GM19035 (cell line): ENCODE data around the gene ADAMTS13.

ENCODE experiments used
- ATAC-seq: cut with Tn5 transposase; IDR thresholded peaks from one replicate; pipeline ENCODE4 v1.9.1; 2021; ENCODE audit not compliant: unreplicated experiment

Gene ADAMTS13

GRCh38 chr9:133453651-133454050 is 31.5 kb downstream of the ADAMTS13 start:
- ATAC-seq, result no peak

GRCh38 chr9:133454325-133454724 is 32.2 kb downstream of the ADAMTS13 start:
- ATAC-seq, result no peak

GRCh38 chr9:133454943-133455673 is 32.9 kb downstream of the ADAMTS13 start:
- no peak for ATAC-seq

GRCh38 chr9:133455936-133456335 is 33.8 kb downstream of the ADAMTS13 start:
- no peak for ATAC-seq

- ATAC-seq, result no peak
Observed at GRCh38 chr9:133456409-133456808, 34.2 kb downstream of the ADAMTS13 start.

- ATAC-seq, result no peak
Observed at GRCh38 chr9:133457233-133457632, 35.1 kb downstream of the ADAMTS13 start.

GRCh38 chr9:133457748-133458147 is 35.6 kb downstream of the ADAMTS13 start:
- ATAC-seq, result no peak

GRCh38 chr9:133458643-133459312 is 36.6 kb downstream of the ADAMTS13 start:
- ATAC-seq, result no peak

GRCh38 chr9:133459476-133460404 is 37.6 kb downstream of the ADAMTS13 start, which contains the start of gene CACFD1:
TSS of gene CACFD1 (plus strand) at chr9:133459978. CDS start at chr9:133460067, 89 bp downstream.
- peak; percentile 79 for ATAC-seq

GRCh38 chr9:133460405-133461175 is 38.4 kb downstream of the ADAMTS13 start:
- peak; percentile 25 for ATAC-seq

GRCh38 chr9:133461975-133462374 is 39.8 kb downstream of the ADAMTS13 start:
- ATAC-seq, result no peak

GRCh38 chr9:133463234-133463863 is 41.2 kb downstream of the ADAMTS13 start:
- no peak for ATAC-seq

GRCh38 chr9:133463864-133464615 is 41.9 kb downstream of the ADAMTS13 start:
- ATAC-seq, result no peak

GRCh38 chr9:133464638-133465037 is 42.5 kb downstream of the ADAMTS13 start:
- no peak for ATAC-seq

- ATAC-seq, result no peak
Observed at GRCh38 chr9:133465984-133466383, 43.8 kb downstream of the ADAMTS13 start.

GRCh38 chr9:133467101-133467500 is 44.9 kb downstream of the ADAMTS13 start:
- no peak for ATAC-seq

GRCh38 chr9:133468374-133468773 is 46.2 kb downstream of the ADAMTS13 start:
- no peak for ATAC-seq

GRCh38 chr9:133468777-133469421 is 46.7 kb downstream of the ADAMTS13 start:
- no peak for ATAC-seq

GRCh38 chr9:133470427-133470924 is 48.3 kb downstream of the ADAMTS13 start:
- no peak for ATAC-seq
